Activated T-cell treated with anti-CD3 and anti-CD28 coated beads for 1 hour (primary cell): ENCODE measurements around the gene SPATA16.
"Not testable (repeated sequence)": the region's sequence is repeated elsewhere in the genome, so short reads cannot be mapped to it uniquely, and the experiment has no call there.

ENCODE experiments used
- DNase-seq: peaks from one replicate; pipeline ENCODE4 v3.0.0-alpha.2; 2020; ENCODE audit warnings: low read depth

Gene SPATA16, protein sequence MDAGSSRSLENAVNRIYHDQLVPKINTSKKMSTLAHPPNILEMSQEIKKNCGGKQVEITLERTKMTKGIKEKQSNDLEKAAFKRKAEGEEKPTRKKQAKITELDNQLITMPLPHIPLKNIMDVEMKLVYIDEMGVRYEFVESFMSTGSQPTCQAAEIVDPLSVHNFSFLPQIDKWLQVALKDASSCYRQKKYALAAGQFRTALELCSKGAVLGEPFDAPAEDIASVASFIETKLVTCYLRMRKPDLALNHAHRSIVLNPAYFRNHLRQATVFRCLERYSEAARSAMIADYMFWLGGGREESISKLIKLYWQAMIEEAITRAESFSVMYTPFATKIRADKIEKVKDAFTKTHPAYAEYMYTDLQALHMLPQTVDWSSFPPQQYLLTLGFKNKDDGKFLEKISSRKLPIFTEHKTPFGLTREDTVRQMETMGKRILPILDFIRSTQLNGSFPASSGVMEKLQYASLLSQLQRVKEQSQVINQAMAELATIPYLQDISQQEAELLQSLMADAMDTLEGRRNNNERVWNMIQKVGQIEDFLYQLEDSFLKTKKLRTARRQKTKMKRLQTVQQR

DNA sequence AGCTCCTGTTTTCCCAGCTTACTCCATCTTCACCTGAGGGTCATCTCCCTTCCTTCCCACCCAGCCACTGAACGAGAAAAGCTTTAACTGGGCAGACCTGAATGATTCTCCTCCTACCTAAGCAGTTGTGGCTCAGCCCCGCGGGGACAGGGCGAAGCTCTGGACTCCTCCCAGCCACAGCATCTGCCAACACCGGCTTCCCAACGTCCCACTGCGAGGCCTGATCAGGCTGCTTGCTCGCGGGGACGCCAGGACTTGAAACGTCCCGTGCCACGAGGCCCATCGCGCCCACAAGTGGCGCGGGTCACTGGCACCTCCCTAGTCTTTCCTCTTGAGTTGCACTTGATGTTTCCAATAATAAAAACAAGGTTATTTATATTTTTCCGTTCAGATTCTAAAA lies at the start of gene SPATA16:
TSS of gene SPATA16 (minus strand) at position 250 of the 400 bp plus-strand sequence. CDS start 23,504 bp downstream, outside the sequence.
- DNase-seq, result no peak

DNA sequence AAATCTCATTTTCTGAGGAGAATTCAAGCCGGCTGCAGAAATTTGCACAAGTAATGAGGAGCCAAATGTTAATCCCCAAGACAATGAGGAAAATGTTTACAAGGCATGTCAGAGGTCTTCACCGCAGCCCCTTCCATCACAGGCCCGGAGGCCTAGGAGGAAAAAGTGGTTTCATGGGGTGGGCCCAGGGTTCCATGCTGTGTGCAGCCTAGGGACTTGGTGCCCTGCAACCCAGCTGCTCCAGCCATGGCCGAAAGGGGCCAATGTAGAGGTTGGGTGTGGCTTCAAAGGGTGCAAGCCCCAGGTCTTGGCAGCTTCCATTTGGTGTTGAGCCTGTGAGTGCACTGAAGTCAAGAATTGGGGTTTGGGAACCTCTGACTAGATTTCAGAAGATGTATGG lies 42.0 kb upstream of the SPATA16 start:
- not testable (repeated sequence) for DNase-seq

DNA sequence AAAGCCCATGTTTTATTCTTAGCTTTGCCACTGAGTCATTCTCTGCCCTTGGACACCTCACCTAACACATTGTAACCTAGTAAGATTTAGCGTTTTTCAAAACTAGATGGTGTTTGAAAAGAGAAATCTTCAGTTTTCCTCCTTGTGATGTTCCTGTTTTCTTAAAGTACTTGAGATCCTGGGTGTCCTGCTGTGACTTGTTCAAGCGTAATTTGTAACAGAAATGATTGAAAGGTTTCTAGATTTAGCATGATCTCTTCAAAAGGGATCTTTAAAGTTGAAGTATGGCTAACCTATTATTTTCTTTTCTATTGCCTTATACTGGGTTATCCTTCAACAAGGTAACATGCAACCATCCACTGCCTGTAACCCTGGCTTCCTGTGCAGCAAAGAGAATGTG lies 32.6 kb upstream of the SPATA16 start:
- DNase-seq, result no peak

DNA sequence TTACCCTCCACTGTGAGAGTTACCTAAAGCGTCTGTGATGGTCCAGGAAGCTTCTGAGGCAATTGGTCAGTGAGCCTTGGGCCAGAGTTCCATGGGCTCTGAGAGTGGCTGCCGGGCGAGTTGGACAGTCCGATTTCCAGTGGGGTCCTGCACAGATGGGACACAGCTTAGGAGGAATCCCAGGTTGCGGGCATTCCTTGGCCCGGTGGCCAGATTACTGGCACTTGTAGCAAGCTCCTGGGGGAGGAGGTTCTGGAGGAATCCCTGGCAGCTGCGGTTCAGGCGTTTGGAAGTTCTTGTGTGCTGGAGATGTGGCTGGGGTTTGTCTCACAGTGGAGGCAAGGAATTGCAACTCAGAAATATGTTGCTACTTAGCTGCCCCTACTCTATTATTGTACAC lies 18.1 kb upstream of the SPATA16 start:
- DNase-seq, result not testable (repeated sequence)

DNA sequence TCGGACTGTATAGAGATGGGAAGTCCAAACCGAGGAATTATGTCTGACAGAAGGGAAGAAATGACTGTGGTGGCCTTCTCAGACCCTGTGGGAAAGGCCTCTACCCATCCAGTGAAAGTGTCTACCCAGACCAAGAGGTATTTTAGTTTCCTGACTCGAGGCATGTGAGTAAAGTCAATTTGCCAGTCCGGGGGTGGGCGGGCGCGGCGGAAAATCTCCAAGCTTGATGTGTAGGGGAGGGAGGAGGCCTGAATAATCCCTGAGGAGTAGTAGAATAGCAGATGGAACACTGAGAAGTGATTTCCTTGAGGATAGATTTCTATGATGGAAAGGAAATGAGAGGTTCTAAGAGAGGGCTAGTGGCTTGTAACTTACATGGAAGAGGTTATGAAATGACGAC lies 15.5 kb upstream of the SPATA16 start:
- not testable (repeated sequence) for DNase-seq

DNA sequence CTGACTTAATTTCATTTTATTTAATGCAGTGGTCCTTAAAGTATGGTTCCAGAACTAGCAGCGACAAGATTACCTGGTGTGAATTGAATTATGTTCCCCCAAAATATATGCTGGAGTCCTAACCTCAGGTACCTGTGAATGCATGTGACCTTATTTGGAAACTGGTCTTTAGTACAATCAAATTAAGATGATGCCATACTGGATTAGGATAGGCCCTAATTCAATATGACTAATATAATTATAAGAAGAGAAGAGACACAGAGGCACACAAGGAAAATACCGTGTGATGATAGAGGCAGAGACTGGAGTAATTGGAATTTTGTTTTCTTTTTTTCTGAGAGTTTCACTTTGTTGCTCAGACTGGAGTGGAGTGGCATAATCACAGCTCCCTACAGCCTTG lies 12.6 kb upstream of the SPATA16 start:
- no peak for DNase-seq

DNA sequence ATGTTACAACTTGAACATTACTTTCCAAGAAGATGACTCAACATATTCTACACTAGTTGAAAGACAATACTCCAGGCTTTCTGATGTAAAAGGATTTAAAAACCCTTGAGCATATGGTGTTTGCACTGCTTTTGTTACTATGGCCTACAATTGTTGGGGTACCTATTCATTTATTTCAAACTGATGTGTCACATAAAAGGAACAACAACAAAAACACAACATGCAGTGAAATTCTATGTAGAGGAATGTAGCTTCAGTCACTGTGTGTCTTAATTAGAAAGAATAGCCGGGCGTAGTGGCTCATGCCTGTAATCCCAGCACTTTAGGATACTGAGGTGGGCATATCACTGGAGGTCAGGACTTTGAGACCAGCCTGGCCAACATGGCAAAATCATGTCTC lies 1.6 kb downstream of the SPATA16 start:
- DNase-seq, result no peak

DNA sequence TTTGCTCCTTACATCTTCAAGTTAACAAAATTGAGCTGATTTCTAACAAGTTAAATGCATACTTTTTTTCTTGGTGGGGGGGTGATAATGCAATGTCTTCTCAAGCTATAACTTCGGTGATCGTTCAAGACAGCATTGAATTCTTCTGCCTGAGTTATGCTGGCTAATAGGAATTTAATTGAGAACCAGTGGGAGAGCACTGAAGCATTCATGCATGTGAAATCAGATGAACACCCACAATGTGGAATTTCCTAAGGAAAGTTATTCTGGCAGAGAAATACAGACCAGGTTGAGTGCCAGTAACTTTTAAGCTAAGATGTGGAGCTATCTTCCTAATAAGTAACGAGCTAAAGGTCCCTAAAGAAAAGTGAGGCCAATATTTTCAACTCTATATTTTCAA lies 3.0 kb downstream of the SPATA16 start:
- DNase-seq, result no peak

DNA sequence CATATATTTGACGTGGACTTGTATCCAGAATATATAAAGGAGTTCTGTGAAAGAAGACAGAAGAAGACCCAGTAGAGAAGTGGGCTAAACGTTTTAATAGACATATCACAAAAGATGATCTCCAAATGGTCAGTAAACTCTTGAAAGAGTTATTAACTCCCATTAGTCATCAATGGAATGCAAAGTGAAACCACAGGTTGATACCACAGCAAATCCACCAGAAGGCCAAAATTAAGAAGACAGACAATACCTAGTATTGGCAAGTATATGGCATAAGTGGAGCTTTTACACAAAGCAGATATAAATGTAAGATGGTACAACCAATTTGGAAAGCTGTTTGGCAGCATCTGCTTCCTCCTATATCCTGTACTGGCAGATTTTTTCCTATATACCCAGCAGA lies 6.0 kb downstream of the SPATA16 start:
- no peak for DNase-seq

DNA sequence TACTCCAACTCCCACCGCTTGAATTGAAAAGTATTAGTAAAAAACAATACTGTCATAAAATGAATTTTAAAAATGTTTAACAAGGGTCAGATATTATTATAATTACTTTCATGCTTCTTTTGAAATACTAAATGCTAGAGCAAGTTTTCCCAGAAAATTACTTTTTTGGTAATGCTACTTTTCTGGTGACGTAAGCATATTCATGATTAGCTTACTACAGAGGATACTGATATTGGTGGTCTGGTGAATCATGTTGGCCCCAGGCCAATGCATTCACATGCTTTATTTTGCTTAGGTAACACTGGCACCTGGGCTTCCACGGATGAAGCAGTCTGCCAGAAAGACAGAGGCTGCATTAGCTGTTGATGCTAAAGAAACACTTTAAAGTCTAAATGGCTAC lies 12.4 kb downstream of the SPATA16 start:
- DNase-seq, result no peak

DNA sequence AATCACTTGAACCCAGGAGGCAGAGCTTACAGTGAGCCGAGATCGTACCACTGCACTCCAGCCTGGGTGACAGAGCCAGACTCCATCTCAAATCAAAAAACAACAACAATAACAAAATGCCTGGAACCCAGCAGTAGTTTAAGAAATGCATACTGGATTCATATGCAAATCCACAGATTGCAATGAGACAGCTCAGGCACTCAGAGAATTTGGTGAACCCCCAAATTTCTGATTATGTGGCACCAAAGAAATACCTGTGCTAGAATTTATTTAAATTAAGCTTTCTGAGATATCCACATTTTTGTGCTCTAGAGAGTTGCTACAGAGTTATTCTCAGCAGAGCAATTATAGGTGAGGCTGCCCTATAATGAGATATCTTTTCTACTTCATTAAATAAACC lies 29.7 kb downstream of the SPATA16 start:
- no peak for DNase-seq

DNA sequence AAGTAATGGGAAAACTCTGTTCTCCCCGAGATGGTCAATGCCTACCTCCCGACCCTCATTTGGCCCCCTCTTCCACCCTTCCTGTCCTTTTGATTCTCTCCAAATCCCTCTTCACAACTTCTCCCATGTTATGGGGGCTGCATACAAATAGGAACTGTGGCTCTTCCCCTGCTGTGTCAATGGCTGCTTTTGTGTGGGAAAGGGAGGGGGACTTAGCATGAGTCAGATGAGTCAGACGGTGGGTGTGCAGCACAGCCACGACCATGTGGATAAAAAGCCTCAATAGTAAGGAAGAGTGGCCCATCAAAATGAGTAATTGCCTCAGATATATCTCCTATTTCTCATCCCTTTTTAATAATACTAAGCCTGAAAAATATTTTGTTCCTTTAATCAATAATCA lies 31.9 kb downstream of the SPATA16 start:
- DNase-seq, result no peak

DNA sequence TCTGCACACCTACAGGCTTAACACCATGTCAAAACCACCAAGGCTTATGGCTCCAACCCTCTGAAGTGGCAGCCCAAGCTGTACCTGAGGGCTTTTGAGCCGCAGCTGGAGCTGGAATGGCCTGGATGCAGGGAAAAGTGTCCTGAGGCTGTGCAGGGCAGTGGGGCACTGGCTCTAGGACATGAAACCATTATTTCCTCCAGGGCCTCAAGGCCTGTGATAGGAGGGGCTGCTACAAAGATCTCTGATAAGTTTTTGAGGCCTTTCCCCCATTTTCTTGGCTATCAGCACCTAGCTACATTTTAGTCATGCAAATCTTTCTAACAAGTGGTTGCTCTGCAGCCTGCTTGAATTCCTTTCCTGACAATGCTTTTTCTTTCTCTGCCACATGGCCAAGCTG lies 37.6 kb downstream of the SPATA16 start:
- DNase-seq, result no peak

DNA sequence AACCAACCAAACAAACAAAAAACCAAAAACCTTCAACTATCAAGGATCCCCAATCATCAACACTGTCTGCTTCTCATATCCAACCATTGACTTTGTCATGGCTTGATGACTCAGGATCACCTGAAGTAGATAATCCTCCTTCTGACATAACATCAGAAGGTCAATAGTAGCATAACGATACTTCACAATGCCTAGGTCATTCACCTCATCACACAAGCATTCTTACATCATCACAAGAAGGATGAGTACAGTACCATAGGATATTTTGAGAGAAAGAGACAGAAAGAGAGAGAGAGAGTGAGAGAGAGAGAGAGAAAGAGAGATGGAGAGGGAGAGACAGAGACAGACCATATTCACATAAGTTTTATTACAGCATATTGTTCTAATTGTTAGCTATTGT lies 42.1 kb downstream of the SPATA16 start:
- no peak for DNase-seq

DNA sequence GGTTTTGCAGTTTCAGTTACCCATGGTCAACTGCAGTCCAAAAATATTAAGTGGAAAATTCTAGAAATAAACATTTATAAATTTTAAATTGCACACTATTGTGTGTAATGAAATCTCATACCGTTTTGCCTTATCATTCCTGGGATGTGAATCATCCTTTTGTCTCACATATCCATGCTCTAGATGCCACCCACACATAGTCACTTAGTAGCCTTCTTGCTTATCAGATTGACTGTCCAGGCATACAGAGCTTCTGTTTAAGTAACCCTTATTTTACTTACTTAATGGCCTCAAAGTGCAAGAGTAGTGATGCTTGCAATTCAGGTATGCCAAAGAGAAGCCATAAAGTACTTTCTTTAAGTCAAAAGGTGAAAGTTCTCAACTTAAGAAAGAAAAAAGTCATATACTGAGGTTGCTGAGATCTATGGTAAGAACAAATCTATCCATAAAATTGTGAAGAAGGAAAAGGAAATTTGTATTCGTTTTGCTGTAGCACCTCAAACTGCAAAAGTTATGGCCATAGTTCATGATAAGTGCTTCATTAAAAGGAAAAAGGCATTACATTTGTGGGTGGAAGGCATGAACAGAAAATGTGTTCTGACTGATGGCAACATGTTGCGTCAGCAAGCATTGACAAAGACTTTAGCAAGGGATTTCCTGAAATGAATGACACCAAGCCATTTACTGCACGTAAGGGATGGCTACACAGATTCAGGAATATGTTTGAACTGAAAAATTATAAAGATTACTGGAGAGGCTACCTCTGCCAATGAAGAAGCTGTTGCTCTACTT lies 43.8 kb downstream of the SPATA16 start:
- no peak for DNase-seq

DNA sequence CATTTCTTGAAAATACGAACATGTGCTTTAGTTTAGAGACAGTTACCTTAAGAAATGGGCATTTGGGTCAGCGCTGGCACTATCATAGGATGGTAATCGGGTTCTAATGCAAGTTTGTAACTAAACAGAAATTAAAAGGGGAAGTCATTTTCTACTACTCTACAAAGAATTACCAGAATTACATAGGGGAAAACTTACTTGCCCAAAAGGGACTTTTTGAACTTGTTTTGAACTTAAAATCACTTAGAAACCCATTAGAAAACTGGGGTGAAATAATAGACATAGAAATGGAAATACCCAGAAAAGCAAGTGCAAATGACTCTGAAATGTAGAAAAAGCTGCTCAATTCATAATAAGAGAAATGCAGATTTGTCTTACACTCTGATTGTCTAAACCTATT lies 44.9 kb downstream of the SPATA16 start:
- no peak for DNase-seq

DNA sequence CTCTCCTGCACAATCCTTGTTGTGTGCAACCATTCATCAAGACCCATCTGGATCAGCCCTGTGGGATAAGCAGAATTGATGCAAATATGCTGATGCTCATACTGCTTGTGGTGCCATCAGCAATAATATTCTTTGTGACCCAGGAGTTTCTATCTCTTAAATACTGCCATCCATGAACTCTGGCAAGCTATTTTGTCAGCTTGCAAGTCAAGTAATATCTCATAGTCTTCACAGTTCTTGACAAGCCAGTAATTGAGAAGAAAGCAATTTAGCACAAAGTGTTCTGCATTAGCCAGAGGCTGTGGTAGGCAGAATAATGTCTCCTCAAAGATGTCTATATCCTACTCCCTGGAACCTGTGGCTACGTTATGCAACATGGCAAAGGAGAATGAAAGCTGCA lies 49.0 kb downstream of the SPATA16 start:
- DNase-seq, result no peak

DNA sequence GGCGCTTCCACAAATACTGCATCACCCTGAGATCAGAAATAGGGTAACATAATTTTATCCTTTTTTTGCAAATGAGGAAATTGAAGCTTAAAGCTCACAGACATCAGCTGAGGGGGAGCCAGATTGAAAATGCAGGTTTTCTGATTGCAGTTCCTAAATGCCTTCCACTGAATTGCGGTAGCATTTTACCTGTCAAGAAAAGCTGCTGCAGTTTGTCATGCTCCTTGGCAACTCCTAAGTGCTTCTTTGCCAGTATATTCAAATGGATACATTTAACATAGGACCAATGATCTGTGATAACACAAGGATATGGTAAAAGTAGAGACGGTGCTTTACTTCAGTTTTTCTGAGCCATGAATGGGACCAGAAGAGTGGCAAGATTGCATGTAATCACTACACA lies 50.5 kb downstream of the SPATA16 start:
- no peak for DNase-seq

DNA sequence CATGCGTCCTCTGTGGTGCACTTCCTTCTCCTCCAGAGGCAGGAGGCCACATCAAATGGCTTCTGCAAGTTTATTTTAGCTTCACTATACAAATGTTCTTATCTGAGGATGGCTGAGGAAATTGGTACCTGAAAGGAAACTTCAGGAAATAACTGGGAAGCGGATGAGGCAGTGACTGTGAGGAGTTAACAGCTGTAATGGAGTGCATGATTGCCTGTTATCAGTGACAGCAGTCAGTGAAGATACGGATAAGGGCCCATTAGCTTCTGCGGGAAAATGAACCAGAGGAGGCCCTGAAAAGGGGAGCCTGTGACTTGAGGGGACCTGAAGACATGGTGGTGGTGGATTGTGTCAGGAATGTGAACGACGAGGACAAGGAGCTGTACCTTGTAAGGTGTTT lies 51.8 kb downstream of the SPATA16 start:
- no peak for DNase-seq

DNA sequence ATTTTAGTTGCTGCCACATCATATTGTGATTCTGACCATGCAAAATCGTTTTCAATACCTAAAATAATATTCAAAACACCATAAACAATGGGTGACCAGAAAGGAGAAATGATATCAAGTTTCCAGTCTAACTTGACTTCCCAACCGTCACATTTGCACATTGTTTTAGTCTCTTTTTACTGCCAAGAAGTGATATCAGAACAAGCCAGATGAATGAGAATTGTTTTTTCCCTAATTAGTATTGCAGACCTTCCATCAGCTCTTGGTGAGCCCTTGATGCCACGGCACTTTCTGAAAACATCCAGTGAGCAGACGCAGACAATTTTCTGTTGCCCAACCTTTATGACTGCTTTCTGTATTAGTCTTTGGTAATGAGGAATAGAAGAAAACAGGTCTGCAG lies 62.5 kb downstream of the SPATA16 start:
- no peak for DNase-seq

DNA sequence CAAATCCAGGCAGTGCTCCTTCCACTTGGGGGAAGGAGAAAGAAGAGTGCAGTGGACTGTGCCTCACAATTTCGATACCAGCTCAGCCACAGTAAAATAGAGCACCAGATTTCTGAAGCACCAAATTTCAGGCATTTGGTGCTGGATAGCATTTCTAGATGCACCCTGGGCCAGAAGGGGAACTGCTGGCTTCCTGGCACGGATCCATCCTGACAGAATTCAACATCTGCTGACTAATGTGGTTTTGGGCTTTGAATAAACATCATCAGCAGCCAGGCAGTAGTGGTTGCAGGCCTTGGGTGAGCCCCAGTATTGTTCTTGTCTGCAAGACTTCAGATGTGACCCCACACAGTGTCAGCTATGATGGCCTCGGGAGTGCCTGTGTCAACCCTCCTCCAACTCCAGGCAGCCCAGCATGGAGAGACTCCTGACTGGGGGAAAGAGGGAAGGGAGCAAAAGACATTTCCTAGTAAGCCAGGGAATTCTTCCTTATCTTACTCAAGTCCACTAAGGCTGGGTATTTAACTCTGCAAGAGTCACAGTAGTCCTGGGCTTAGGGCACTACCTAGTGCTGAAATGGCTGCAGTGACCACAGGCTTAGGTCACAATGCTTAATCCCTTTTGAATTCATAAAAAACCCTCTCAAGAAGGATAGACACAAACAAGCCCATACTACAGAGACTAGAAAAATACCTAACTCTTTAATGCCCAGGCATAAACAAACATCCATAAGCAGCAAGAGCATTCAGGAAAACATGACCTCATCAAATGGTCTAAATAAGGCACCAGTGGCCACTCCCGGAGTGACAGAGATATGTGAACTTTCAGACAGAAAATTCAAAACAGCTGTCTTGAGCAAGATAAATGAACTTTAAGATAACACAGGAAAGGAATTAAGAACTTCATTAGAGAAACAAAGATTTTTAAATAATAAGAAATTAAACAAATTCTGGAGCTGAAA lies 74.7 kb downstream of the SPATA16 start:
- no peak for DNase-seq

DNA sequence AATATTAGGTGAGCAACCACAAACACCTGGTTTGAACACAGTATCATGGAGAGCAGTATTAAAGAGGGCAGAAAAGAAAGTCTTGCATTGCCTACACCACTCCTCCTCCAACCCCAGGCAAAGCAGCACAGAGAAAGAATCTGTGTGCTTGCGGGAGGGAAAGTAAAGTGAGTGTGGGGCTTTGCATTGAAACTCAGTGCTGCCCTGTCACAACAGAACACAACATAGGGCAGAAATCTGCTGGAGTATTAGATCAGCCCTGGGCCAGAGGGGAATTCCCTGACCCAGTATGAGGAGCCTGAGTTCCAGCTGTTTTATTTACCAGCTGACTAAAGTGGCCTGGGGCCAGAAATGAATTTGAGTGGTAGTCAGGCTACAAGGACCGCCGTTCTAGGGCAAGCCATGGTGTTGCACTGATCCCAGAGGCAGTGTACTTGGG lies 75.5 kb downstream of the SPATA16 start:
- DNase-seq, result no peak
